Erythroblast (primary cell): ENCODE data around the gene MCRS1.

Source experiments
- GATA1 ChIP-seq: IDR thresholded peaks from 2 replicates; pipeline ENCODE4 v1.6.1; 2011; ENCODE audit warnings: low read depth, mild to moderate bottlenecking, control low read depth, low read length, moderate library complexity
- POLR2A ChIP-seq: IDR thresholded peaks from 2 replicates; pipeline ENCODE4 v1.6.1; 2011; ENCODE audit warnings: mild to moderate bottlenecking, low read length

DNA sequence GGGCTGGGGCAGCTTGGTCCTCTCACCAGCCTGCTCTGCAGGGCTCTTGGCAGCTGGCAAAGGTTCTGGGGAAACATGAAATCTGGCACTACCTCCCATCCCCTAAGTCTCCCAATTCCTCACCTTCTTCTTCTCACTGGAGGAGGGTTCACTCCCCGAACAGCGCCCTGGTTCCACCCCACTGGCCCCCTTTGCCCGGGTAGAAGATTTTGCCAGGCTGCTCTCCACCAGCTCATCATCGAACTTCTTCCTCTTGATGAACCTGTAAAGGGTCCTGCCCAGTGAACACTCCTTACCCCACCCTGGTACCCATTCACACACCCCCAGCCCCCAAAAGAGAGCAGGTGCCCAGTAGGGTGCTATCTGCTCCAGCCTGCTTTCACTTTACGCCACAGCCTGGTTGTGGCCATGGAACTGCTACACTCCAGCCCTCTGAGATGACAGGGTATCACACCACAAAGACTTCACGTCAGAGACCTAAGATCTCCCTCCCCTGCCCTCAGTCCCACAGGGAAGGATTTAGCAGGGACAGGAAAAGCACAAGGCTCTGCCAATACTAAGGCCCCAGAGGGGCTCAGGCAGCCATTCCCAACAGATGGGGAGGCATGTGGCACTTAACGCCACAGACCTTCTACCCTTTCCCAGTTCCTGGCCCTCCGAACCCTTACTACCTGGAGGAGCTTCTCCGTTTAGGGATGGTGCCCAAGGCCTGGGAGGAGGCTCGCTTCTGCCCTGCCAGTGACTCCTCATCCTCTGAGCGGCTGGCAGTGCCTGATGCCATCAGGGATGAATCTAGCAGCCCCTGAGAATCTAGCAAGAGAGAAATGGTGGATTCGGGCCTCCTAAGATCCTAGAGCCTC lies 2.3 kb downstream of the MCRS1 start:
- TF ChIP-seq POLR2A (no peak), GATA1 (no peak)
